Endothelial cell of umbilical vein (primary cell): ENCODE data around the gene ADGRG2. TPM values are rescaled to one million over a fixed set of nuclear protein-coding genes. Genes with fewer than 3 reads are reported as not detected.

Experiments used
- BruUV-seq: library from RNA; stranded (reverse); fragments of 400-500 nt; replicated peaks from 2 replicates; lab custom pipeline; 2021; lab: Mats Ljungman, UMichigan
- CTCF ChIA-PET: fragments of 300-600, 350-600 bp; sonication (Branson Sonifier 250); formaldehyde crosslinking; loops from one replicate; lab custom pipeline; 2021; ENCODE audit warnings: antibody characterized with exemption, inconsistent platforms; lab: Charles Lee
- POLR2A ChIA-PET: fragments of 300-600, 350-600 bp; sonication (Branson Sonifier 250); formaldehyde crosslinking; loops from one replicate; lab custom pipeline; 2021; ENCODE audit warnings: antibody characterized with exemption, inconsistent platforms; lab: Charles Lee
- DNase-seq: peaks from one replicate; pipeline ENCODE4 v3.0.0-alpha.2; 2011; ENCODE audit warnings: low read depth, low spot score
- FAIRE-seq: peaks from 2 replicates; lab custom pipeline; 2011; peaks lifted over from hg19 to GRCh38; lab: Jason Lieb, UNC
- H2AFZ ChIP-seq: 2 replicates; pipeline ENCODE4 v1.6.0; 2012; ENCODE audit warnings: low read depth, low read length, control low read depth, inconsistent platforms
- H3K27ac ChIP-seq: 2 replicates; pipeline ENCODE4 v1.5.1; 2011; ENCODE audit warnings: low read depth, mild to moderate bottlenecking, control low read depth, low read length, moderate library complexity; ENCODE audit not compliant: insufficient read depth
- H3K27me3 ChIP-seq, 2 experiments: 2 replicates each; pipeline versions ENCODE4 v1.6.0 to v1.6.1; 2011; ENCODE audit warnings: low read length in 2 of 2, mixed read lengths in 1 of 2; ENCODE audit not compliant: control insufficient read depth in 2 of 2, insufficient read depth in 2 of 2
- H3K36me3 ChIP-seq, 2 experiments: 2 replicates in 1 of 2; 3 replicates in 1 of 2; pipeline ENCODE4 v1.5.1; 2011; ENCODE audit warnings: low read length in 2 of 2, mild to moderate bottlenecking in 1 of 2, moderate library complexity in 1 of 2; ENCODE audit not compliant: control insufficient read depth in 2 of 2, insufficient read depth in 2 of 2; ENCODE audit errors: extremely low read depth in 1 of 2
- H3K4me1 ChIP-seq: 3 replicates; pipeline ENCODE4 v1.5.1; 2011; ENCODE audit warnings: mild to moderate bottlenecking, low read length; ENCODE audit not compliant: control insufficient read depth, insufficient read depth; ENCODE audit errors: extremely low read depth
- H3K4me2 ChIP-seq: 2 replicates; pipeline ENCODE4 v1.6.1; 2011; ENCODE audit warnings: low read length, control low read depth, mixed read lengths; ENCODE audit not compliant: insufficient read depth
- H3K4me3 ChIP-seq, 3 experiments: fragments of 200-600 bp in 1 of 3; sonication (generic), shearing (Covaris generic) in 1 of 3; replicated peaks in 1 of 3; 2 replicates each; pipeline ENCODE4 v1.5.1; 2011 to 2016; ENCODE audit warnings: control low read depth in 3 of 3, low read length in 3 of 3, mild to moderate bottlenecking in 2 of 3, inconsistent platforms in 1 of 3, low read depth in 1 of 3, moderate library complexity in 1 of 3; ENCODE audit not compliant: insufficient read depth in 1 of 3
- H3K79me2 ChIP-seq: 2 replicates; pipeline ENCODE4 v1.6.0; 2012; ENCODE audit warnings: low read length, inconsistent platforms; ENCODE audit not compliant: control insufficient read depth, insufficient read depth
- H3K9ac ChIP-seq: replicated peaks from 2 replicates; pipeline ENCODE3; 2011; ENCODE audit warnings: low read length, control low read depth; ENCODE audit not compliant: insufficient read depth; ENCODE audit errors: extremely low read depth
- H3K9me1 ChIP-seq: replicated peaks from 3 replicates; pipeline ENCODE4 v1.6.0; 2011; ENCODE audit warnings: mild to moderate bottlenecking, low read length; ENCODE audit not compliant: control insufficient read depth, insufficient read depth; ENCODE audit errors: extremely low read depth
- H3K9me3 ChIP-seq: replicated peaks from 2 replicates; pipeline ENCODE4 v1.5.1; 2012; ENCODE audit warnings: low read length, inconsistent platforms; ENCODE audit not compliant: control insufficient read depth, insufficient read depth
- H4K20me1 ChIP-seq: replicated peaks from 2 replicates; pipeline ENCODE3; 2011; ENCODE audit warnings: mild to moderate bottlenecking, low read length; ENCODE audit not compliant: control insufficient read depth, insufficient read depth; ENCODE audit errors: extremely low read depth
- EZH2 ChIP-seq: IDR thresholded peaks from 2 replicates; pipeline ENCODE4 v1.6.1; 2012; ENCODE audit warnings: borderline replicate concordance, low read depth, mild to moderate bottlenecking, moderate library complexity, low read length, inconsistent platforms; ENCODE audit not compliant: severe bottlenecking
- GATA2 ChIP-seq: IDR thresholded peaks from 2 replicates; pipeline ENCODE4 v1.7.0; 2011; ENCODE audit warnings: low read depth, mild to moderate bottlenecking, moderate library complexity, mixed read lengths, low read length; ENCODE audit not compliant: insufficient read length, insufficient read depth
- JUN ChIP-seq: IDR thresholded peaks from 2 replicates; pipeline ENCODE4 v1.6.1; 2011; ENCODE audit warnings: borderline replicate concordance, low read depth; ENCODE audit not compliant: insufficient read length, insufficient read depth
- MYC ChIP-seq: IDR thresholded peaks from one replicate; pipeline ENCODE4 v1.6.1; 2011; ENCODE audit warnings: mild to moderate bottlenecking, low read depth, low read length
- POLR2A ChIP-seq: IDR thresholded peaks from 2 replicates; pipeline ENCODE4 v1.6.1; 2012; ENCODE audit warnings: low read depth, mild to moderate bottlenecking, control low read depth, low read length
- dilution Hi-C: fragments of 300-500 bp; cut with MboI; formaldehyde crosslinking; loops from one replicate; pipeline ENCODE4 v1.15.0; 2019; ENCODE audit warnings: low sequenced_read_pairs; ENCODE audit not compliant: extremely low pct_ligation_motif_present
- intact Hi-C: fragments of 100-400 bp; cut with micrococcal nuclease; formaldehyde crosslinking; loops from one replicate; pipeline ENCODE4 v1.10.0; 2022
- polyA plus RNA-seq, 4 experiments: library from polyadenylated mRNA; depleted of rRNA in 3 of 4; stranded (reverse) in 3 of 4; unstranded in 1 of 4; fragments of >200 nt; gene quantifications; 2 replicates each; pipeline versions ENCODE4 v1.2.1 to v1.2.3, GENCODE V29; 2011 to 2012; ENCODE audit warnings: missing spikeins in 1 of 4
- total RNA-seq: library from RNA; stranded (reverse); gene quantifications from 2 replicates; pipeline ENCODE4 v1.2.3, GENCODE V29; 2021
- TF ChIP-seq, protein P1 (sequence below), 2 donors: IDR thresholded peaks; 1 replicate in 1 of 2; 2 replicates in 1 of 2; pipeline ENCODE4 v1.5.1; 2011; ENCODE audit warnings: low read length in 2 of 2, mild to moderate bottlenecking in 2 of 2, moderate library complexity in 2 of 2, control low read depth in 1 of 2, inconsistent platforms in 1 of 2, low read depth in 1 of 2; ENCODE audit not compliant: insufficient read depth in 1 of 2; ENCODE audit errors: extremely low read depth in 1 of 2

ADGRG2 gene
- total and polyA plus RNA-seq, 2 donors (not counting 3 experiments of a cell fraction or from before 2014, with no cell fraction given): not detected

DNA sequence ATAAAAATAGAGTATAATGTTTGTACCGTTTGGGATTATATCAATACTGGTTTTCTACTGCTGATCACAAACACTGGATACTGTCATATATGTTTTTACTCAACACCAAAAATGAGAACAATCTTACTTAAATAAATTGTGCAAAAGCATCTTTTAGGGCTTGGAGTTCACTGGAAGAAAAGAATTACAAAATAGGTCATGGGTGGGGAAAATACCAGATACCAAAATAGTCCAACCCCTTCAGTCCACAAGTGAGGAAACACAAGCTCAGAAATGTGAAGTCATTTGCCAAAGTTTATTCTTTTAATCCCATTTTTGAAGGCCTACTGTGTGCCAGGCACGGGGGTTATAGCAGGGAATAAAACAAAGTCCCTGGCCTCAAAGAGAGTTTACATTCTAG, 64.4 kb downstream of the ADGRG2 start:
- Histone ChIP-seq H3K9ac (no peak overlapping the region), H2AFZ (no peak overlapping the region), H3K4me3 (no peak overlapping the region), H3K27ac (no peak overlapping the region), H3K27me3 (no peaks in the 10 kb centered on the region), H3K9me1 (no peaks in the 10 kb centered on the region), H3K4me1 (no peaks in the 10 kb centered on the region), H3K36me3 (no peaks in the 10 kb centered on the region), H3K79me2 (no peaks in the 10 kb centered on the region), H3K9me3 (no peaks in the 10 kb centered on the region), H3K4me2 (no peak overlapping the region), H4K20me1 (no peaks in the 10 kb centered on the region)
- ChIA-PET CTCF (no interaction called here), POLR2A (no interaction called here)
- no peak for FAIRE-seq
- TF ChIP-seq POLR2A: no peak
- no peak for DNase-seq
- intact Hi-C loops: no loop called here
- dilution Hi-C loops: no loop called here
- no TSS peak for BruUV-seq

DNA sequence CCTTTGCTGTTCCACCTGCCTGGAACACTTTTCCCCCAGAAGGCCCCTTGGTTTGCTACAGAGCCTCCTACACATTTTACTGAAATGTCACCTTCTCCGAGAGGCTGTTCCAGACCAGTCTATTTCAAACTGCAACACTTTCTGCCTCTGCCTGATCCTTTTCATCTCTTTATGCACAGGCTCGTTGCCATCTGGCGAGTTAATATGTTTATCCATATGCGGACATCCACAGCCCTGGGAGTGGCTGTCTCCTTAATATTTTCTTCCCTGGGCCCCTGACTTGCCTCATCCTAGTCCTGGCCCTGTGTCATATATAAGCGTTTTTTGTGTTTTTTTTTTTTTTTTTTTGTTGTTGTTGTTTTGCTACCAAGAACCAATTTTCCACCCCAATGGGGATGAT, 73.2 kb downstream of the ADGRG2 start:
- no peak overlapping the region for H3K27ac ChIP-seq
- no peaks in the 10 kb centered on the region for H3K4me1 ChIP-seq
- intact Hi-C loops (no loop called here), dilution Hi-C loops (no loop called here)
- POLR2A ChIA-PET: no interaction called here
- no TSS peak for BruUV-seq
- H3K9me1 ChIP-seq: no peaks in the 10 kb centered on the region
- TF ChIP-seq GATA2 (no peak), MYC (no peak), JUN (no peak), EZH2 (no peak)
- TF ChIP-seq, protein P1, sequence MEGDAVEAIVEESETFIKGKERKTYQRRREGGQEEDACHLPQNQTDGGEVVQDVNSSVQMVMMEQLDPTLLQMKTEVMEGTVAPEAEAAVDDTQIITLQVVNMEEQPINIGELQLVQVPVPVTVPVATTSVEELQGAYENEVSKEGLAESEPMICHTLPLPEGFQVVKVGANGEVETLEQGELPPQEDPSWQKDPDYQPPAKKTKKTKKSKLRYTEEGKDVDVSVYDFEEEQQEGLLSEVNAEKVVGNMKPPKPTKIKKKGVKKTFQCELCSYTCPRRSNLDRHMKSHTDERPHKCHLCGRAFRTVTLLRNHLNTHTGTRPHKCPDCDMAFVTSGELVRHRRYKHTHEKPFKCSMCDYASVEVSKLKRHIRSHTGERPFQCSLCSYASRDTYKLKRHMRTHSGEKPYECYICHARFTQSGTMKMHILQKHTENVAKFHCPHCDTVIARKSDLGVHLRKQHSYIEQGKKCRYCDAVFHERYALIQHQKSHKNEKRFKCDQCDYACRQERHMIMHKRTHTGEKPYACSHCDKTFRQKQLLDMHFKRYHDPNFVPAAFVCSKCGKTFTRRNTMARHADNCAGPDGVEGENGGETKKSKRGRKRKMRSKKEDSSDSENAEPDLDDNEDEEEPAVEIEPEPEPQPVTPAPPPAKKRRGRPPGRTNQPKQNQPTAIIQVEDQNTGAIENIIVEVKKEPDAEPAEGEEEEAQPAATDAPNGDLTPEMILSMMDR (IDR thresholded peaks at IDR 0.05; ENCODE audit: extremely low read depth in 1 of 2, insufficient read depth in 1 of 2, low read depth in 1 of 2, low read length in 2 of 2): no peak
- H3K9ac ChIP-seq: no peak overlapping the region
- H3K36me3 ChIP-seq: no peaks in the 10 kb centered on the region
- DNase-seq (no peak), FAIRE-seq (no peak)
- H2AFZ ChIP-seq: no peak overlapping the region
- no peaks in the 10 kb centered on the region for H4K20me1 ChIP-seq
- CTCF ChIA-PET: no interaction called here
- no peaks in the 10 kb centered on the region for H3K27me3 ChIP-seq
- no peak overlapping the region for H3K4me2 ChIP-seq
- H3K79me2 ChIP-seq: no peaks in the 10 kb centered on the region
- no peaks in the 10 kb centered on the region for H3K9me3 ChIP-seq
- H3K4me3 ChIP-seq: no peak overlapping the region
